Neural progenitor cell (in vitro differentiated cells): Measurements from ENCODE around the gene POLR1C.

ENCODE experiments used
- EZH2 ChIP-seq: fragments of 200-600 bp; sonication (generic); IDR thresholded peaks from 2 replicates; pipeline ENCODE4 v1.6.1; 2017; ENCODE audit warnings: antibody characterized with exemption, mild to moderate bottlenecking, moderate library complexity
- EZH2phosphoT487 ChIP-seq: fragments of 200-600 bp; sonication (generic); IDR thresholded peaks from 2 replicates; pipeline ENCODE4 v1.6.1; 2017; ENCODE audit warnings: antibody characterized with exemption
- TF ChIP-seq, protein P1 (sequence below): fragments of 200-600 bp; sonication (generic); IDR thresholded peaks from 2 replicates; pipeline ENCODE4 v1.5.1; 2017; ENCODE audit warnings: antibody characterized with exemption, mild to moderate bottlenecking

DNA sequence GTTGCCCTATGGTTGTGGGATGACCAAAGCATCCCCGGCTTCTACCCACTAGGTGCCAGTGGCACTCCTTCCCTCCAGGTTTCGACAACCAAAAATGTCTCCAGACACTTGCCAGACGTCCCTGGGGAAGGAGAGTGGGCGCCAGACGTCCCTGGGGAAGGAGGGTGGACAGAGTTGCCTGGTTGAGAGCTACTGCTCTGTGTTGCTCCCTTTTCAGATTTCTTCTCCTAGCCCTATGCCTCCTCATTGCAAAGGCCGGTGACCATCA, 19.8 kb upstream of the POLR1C start:
- TF ChIP-seq, protein P1, sequence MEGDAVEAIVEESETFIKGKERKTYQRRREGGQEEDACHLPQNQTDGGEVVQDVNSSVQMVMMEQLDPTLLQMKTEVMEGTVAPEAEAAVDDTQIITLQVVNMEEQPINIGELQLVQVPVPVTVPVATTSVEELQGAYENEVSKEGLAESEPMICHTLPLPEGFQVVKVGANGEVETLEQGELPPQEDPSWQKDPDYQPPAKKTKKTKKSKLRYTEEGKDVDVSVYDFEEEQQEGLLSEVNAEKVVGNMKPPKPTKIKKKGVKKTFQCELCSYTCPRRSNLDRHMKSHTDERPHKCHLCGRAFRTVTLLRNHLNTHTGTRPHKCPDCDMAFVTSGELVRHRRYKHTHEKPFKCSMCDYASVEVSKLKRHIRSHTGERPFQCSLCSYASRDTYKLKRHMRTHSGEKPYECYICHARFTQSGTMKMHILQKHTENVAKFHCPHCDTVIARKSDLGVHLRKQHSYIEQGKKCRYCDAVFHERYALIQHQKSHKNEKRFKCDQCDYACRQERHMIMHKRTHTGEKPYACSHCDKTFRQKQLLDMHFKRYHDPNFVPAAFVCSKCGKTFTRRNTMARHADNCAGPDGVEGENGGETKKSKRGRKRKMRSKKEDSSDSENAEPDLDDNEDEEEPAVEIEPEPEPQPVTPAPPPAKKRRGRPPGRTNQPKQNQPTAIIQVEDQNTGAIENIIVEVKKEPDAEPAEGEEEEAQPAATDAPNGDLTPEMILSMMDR = no peak
- TF ChIP-seq EZH2 (no peak), EZH2phosphoT487 (no peak)
